ENCODE data around the gene PPP5C.

- no peak for TF ChIP-seq CTCF (conservative IDR thresholded peaks at IDR 0.05; ENCODE audit: low read depth, low read length)
- no peak for TF ChIP-seq EZH2 (IDR thresholded peaks at IDR 0.05; ENCODE audit: low read length, unreplicated experiment)
- no peak for TF ChIP-seq EZH2phosphoT487 (IDR thresholded peaks at IDR 0.05; ENCODE audit: borderline replicate concordance, low read length)
Observed at GRCh38 chr19:46413262-46414031, 66.6 kb downstream of the PPP5C start, which contains the start of gene CCDC8.

Measured in PC-3 (cell line).